ENCODE measurements around the gene TMEM245.
"Not testable (repeated sequence)": the region's sequence is repeated elsewhere in the genome, so short reads cannot be mapped to it uniquely, and the experiment has no call there.

Gene TMEM245

DNA sequence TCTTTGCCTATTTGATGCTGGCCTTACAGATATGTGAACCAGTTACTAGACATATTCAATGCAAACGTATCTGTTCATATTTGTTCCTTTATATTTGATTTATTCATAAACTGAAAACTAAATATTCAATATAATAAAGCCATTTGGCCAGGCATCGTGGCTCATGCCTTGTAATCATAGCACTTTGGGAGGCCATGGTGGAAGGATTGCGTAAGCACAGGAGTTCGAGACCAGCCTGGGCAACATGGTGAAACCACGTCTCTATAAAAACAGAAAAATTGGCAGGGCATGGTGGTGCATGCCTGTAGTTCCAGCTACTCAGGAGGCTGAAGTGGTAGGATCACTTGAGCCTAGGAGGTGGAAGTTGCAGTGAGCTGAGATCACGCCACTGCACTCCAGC lies 57.2 kb downstream of the TMEM245 start:
- no peak for DNase-seq (ENCODE audit: low spot score)

DNA sequence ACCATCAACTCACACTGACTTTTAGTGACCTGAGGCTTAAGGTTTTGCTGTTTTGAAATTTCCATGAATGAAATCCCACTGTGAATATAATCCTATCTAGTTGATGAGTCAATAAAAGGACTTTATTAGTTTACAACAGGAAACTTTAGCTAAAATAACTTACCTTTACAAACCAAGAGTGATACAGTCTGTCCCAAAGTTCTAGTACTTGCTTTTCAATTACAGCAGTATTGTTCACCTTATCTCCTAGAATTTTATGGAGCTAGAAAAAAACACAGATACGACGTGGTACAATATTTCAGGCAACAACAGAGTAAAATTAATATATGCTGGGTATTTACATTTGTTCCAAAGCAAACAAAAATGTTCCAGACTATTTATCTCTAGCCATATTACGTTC lies 59.6 kb downstream of the TMEM245 start:
- DNase-seq (ENCODE audit: low spot score), result no peak

DNA sequence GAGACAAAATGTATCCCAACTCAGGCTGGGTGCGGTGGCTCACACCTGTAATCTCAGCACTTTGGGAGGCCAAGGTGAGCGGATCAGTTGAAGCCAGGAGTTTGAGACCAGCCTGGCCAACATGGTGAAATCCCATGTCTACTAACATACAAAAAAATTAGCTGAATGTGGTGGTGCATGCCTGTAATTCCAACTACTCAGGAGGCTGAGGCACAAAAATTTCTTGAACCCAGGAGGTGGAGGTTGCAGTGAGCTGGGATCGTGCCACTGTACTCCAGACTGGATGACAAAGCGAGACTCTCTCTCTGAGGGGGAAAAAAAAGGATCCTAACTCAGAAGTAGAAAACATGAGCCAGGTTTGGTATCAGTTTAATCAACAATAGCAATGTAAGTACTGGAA lies 66.6 kb downstream of the TMEM245 start:
- not testable (repeated sequence) for DNase-seq (ENCODE audit: low spot score)

GRCh38 chr9:109052416-109052815 lies 67.3 kb downstream of the TMEM245 start:
- no peak for DNase-seq (ENCODE audit: low spot score)

- DNase-seq (ENCODE audit: low spot score), result no peak
Measured at GRCh38 chr9:109051733-109052132, 68.0 kb downstream of the TMEM245 start.

- no peak for DNase-seq (ENCODE audit: low spot score)
Measured at GRCh38 chr9:109050444-109050843, 69.3 kb downstream of the TMEM245 start.

- DNase-seq (ENCODE audit: low spot score), result no peak
Measured at GRCh38 chr9:109048822-109049221, 70.9 kb downstream of the TMEM245 start.

- no peak for DNase-seq (ENCODE audit: low spot score)
Measured at GRCh38 chr9:109047259-109047658, 72.5 kb downstream of the TMEM245 start.

- DNase-seq (ENCODE audit: low spot score), result no peak
Measured at GRCh38 chr9:109046346-109046745, 73.4 kb downstream of the TMEM245 start.

- DNase-seq (ENCODE audit: low spot score), result no peak
Measured at GRCh38 chr9:109043578-109043977, 76.2 kb downstream of the TMEM245 start.

- no peak for DNase-seq (ENCODE audit: low spot score)
Measured at GRCh38 chr9:109040571-109040970, 79.2 kb downstream of the TMEM245 start.

- DNase-seq (ENCODE audit: low spot score), result no peak
Measured at GRCh38 chr9:109039539-109039938, 80.2 kb downstream of the TMEM245 start.

GRCh38 chr9:109037946-109038715 lies 81.6 kb downstream of the TMEM245 start:
- no peak for DNase-seq (ENCODE audit: low spot score)

- no peak for DNase-seq (ENCODE audit: low spot score)
Measured at GRCh38 chr9:109036744-109037680, 82.7 kb downstream of the TMEM245 start.

DNA sequence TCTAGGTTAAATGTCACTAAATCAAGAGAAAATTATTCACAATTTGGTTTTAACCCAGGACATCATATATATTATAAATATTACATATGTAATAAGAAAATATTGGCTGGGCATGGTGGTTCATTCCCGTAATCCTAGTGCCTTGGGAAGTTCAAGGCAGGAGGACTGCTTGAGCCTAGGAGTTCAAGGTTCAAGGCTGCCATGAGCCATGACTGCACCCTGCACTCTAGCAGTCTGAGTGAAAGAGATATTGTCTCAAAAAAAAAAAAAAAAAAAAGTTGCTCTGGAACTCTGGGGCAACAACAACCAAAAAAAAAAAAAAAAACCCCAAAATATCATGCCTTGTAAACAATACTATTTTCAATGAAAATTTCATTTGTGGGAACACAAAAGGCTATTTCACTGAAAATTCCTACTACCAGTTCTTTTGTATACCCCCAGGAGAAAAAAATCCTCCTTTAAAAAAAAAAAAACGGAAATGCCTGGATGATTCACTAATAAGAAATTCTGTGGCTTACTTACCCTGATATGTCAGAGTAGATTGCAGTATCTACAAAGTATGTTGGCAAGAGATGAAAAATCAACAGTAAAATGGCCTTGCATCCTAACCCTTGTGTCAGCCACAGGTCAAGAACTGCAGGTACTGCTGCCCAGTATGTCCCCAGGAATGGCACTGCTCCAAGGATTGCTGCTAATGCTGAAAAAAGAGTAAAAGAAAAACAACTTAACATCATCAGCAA lies 83.9 kb downstream of the TMEM245 start:
- DNase-seq (ENCODE audit: low spot score), result no peak

- no peak for DNase-seq (ENCODE audit: low spot score)
Measured at GRCh38 chr9:109033941-109034700, 85.6 kb downstream of the TMEM245 start.

GRCh38 chr9:109031241-109031640 lies 88.5 kb downstream of the TMEM245 start:
- DNase-seq (ENCODE audit: low spot score), result no peak

DNA sequence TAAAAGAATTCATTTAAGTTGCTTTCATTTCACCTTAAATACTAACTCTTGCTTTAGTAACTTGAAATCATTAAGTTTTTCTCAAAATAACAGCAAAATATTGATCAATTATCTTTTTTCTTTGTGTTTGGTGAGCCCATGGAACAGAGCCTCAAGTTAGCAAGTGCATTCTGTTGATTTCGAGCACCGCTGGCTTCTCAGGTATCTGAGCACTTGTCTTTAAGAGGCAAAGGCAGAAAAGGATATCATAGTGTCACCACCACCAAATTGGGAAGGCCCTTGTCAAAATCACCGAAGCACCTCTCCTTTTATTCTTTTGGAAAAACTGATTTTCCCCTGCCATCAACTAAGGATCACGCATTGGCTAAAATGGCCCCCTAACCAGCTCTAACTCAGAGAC lies 89.3 kb downstream of the TMEM245 start:
- no peak for DNase-seq (ENCODE audit: low spot score)

- no peak for DNase-seq (ENCODE audit: low spot score)
Measured at GRCh38 chr9:109028457-109028856, 91.3 kb downstream of the TMEM245 start.

- DNase-seq (ENCODE audit: low spot score), result no peak
Measured at GRCh38 chr9:109027176-109027575, 92.6 kb downstream of the TMEM245 start.

GRCh38 chr9:109026306-109026705 lies 93.4 kb downstream of the TMEM245 start:
- no peak for DNase-seq (ENCODE audit: low spot score)

- no peak for DNase-seq (ENCODE audit: low spot score)
Measured at GRCh38 chr9:109022873-109023272, 96.9 kb downstream of the TMEM245 start.
